ENCODE measurements around the gene DTHD1.

DTHD1 gene

GRCh38 chr4:36242629-36243354, 38.6 kb upstream of the DTHD1 start:
- no peak overlapping the region for H3K4me3 ChIP-seq (ENCODE audit: low read length)
- TF ChIP-seq, protein P1, sequence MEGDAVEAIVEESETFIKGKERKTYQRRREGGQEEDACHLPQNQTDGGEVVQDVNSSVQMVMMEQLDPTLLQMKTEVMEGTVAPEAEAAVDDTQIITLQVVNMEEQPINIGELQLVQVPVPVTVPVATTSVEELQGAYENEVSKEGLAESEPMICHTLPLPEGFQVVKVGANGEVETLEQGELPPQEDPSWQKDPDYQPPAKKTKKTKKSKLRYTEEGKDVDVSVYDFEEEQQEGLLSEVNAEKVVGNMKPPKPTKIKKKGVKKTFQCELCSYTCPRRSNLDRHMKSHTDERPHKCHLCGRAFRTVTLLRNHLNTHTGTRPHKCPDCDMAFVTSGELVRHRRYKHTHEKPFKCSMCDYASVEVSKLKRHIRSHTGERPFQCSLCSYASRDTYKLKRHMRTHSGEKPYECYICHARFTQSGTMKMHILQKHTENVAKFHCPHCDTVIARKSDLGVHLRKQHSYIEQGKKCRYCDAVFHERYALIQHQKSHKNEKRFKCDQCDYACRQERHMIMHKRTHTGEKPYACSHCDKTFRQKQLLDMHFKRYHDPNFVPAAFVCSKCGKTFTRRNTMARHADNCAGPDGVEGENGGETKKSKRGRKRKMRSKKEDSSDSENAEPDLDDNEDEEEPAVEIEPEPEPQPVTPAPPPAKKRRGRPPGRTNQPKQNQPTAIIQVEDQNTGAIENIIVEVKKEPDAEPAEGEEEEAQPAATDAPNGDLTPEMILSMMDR (conservative IDR thresholded peaks at IDR 0.05; ENCODE audit: low read length) = no peak
- no peak for DNase-seq (ENCODE audit: low read depth)

GRCh38 chr4:36243355-36244256, 37.8 kb upstream of the DTHD1 start:
- TF ChIP-seq, protein P1 (conservative IDR thresholded peaks at IDR 0.05; ENCODE audit: low read length) = no peak
- H3K4me3 ChIP-seq (ENCODE audit: low read length) = 0 out of 2 replicates have a peak overlapping the region, but pooled peaks have one; percentile 3
- DNase-seq (ENCODE audit: low read depth) = no peak

GRCh38 chr4:36244257-36245082, 36.9 kb upstream of the DTHD1 start, which contains the start of gene ARAP2:
Gene ARAP2, minus strand, starts transcription at chr4:36244514. Its CDS starts 15,028 bp downstream, at chr4:36229486.
- DNase-seq (ENCODE audit: low read depth) = no peak
- TF ChIP-seq, protein P1 (conservative IDR thresholded peaks at IDR 0.05; ENCODE audit: low read length) = no peak
- H3K4me3 ChIP-seq (ENCODE audit: low read length) = 0 out of 2 replicates have a peak within 1 kb of the TSS, but pooled peaks have one; percentile 3

DNA sequence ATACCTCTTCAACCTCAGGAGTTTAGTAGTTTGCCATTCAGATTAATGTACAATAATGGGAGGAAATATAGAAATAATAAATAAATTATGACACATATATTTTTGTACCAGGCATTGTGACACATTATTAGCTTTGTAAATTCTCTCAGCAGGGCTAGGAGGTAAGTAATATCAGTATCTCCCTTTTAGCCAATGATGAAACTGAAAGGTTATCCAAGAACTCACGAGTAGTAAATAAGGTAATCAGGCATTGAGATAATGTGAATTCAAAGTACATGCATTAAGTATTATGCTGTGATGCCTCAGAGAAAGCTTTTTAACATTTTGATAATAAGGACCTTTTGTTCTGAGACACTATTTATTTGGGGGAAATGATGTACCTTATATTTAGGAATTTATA, 31.8 kb upstream of the DTHD1 start:
- no peak overlapping the region for H3K4me3 ChIP-seq (ENCODE audit: low read length)
- TF ChIP-seq, protein P1 (conservative IDR thresholded peaks at IDR 0.05; ENCODE audit: low read length) = no peak
- DNase-seq (ENCODE audit: low read depth) = no peak

DNA sequence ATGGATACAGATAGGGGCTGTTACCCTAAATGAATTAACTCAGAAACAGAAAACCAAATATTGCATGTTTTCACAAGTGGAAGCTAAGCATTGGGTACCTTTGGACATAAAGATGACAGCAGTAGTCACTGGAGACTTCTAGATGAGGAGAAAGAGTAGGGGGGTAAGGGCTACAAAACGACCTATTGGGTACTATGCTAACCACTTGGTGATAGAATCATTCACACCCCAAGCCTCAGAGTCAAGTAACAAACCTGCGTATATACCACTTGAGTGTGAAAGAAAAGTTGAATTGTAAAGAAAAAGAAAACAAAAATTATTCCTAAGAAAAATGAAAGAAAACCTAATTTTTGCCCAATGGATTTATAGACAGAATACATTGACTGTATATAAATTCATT, 29.4 kb upstream of the DTHD1 start:
- H3K4me3 ChIP-seq (ENCODE audit: low read length) = no peak overlapping the region
- TF ChIP-seq, protein P1 (conservative IDR thresholded peaks at IDR 0.05; ENCODE audit: low read length) = no peak
- DNase-seq (ENCODE audit: low read depth) = no peak

DNA sequence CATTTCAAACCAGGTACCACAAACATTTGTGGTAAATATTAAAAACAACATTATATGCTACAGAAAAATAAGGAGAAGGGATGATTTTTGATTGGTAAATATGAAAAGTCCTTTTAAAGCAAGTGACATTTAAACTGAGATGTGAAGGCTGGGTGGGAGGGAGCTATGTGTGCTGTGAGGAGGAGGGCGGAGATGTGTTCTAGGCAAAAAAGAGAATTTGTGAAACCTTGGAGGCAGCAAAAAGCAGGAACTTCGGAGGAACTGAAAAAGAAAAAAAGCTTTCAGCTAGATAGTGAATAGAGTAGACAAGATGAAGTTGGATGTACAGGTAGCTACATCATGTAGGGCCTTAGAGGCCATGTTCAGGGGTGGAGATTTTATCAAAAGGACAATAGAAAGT, 27.0 kb upstream of the DTHD1 start:
- no peak for DNase-seq (ENCODE audit: low read depth)
- TF ChIP-seq, protein P1 (conservative IDR thresholded peaks at IDR 0.05; ENCODE audit: low read length) = no peak
- H3K4me3 ChIP-seq (ENCODE audit: low read length) = no peak overlapping the region

Data from AG10803 (cell line).